Activated CD8-positive, alpha-beta memory T cell treated with anti-CD3 and anti-CD28 coated beads for 24 hours (primary cell): ENCODE data around the gene LYST.
"Not testable (repeated sequence)": the region's sequence is repeated elsewhere in the genome, so short reads cannot be mapped to it uniquely, and the experiment has no call there.

Experiments used
- DNase-seq: peaks from one replicate; pipeline ENCODE4 v3.0.0-alpha.2; 2020

LYST gene

GRCh38 chr1:235866205-235866912 lies at the start of gene LYST:
Gene LYST, minus strand, starts transcription at chr1:235866906. Its CDS starts 36,489 bp downstream, at chr1:235830417.
- peak; percentile 83 for DNase-seq

GRCh38 chr1:235915489-235915888 lies 48.8 kb upstream of the LYST start:
- DNase-seq = not testable (repeated sequence)

- no peak for DNase-seq
Observed at GRCh38 chr1:235913311-235913710, 46.6 kb upstream of the LYST start.

GRCh38 chr1:235911876-235912275 lies 45.2 kb upstream of the LYST start:
- DNase-seq = no peak

GRCh38 chr1:235911300-235911662 lies 44.6 kb upstream of the LYST start:
- DNase-seq = no peak

GRCh38 chr1:235910357-235911299 lies 43.9 kb upstream of the LYST start:
- DNase-seq = no peak

- no peak for DNase-seq
Observed at GRCh38 chr1:235908742-235909520, 42.2 kb upstream of the LYST start.

GRCh38 chr1:235907897-235908240 lies 41.2 kb upstream of the LYST start:
- no peak for DNase-seq

GRCh38 chr1:235907187-235907896 lies 40.6 kb upstream of the LYST start:
- DNase-seq = no peak

- no peak for DNase-seq
Observed at GRCh38 chr1:235906436-235906835, 39.7 kb upstream of the LYST start.

- not testable (repeated sequence) for DNase-seq
Observed at GRCh38 chr1:235903809-235904208, 37.1 kb upstream of the LYST start.

- no peak for DNase-seq
Observed at GRCh38 chr1:235902677-235903542, 36.2 kb upstream of the LYST start.

GRCh38 chr1:235901461-235901860 lies 34.8 kb upstream of the LYST start:
- DNase-seq = no peak

GRCh38 chr1:235898126-235898525 lies 31.4 kb upstream of the LYST start:
- DNase-seq = no peak

GRCh38 chr1:235893840-235894239 lies 27.1 kb upstream of the LYST start:
- no peak for DNase-seq

- DNase-seq = no peak
Observed at GRCh38 chr1:235892734-235893413, 26.2 kb upstream of the LYST start.

- no peak for DNase-seq
Observed at GRCh38 chr1:235892202-235892601, 25.5 kb upstream of the LYST start.

GRCh38 chr1:235888119-235888643 lies 21.5 kb upstream of the LYST start:
- no peak for DNase-seq

- no peak for DNase-seq
Observed at GRCh38 chr1:235887676-235888075, 21.0 kb upstream of the LYST start.

GRCh38 chr1:235885655-235886262 lies 19.1 kb upstream of the LYST start:
- DNase-seq = no peak
